ENCODE data around the gene AKT3. TPM values are rescaled to one million over a fixed set of nuclear protein-coding genes. Genes with fewer than 3 reads are reported as not detected.

Gene AKT3
- total RNA-seq, 1 experiment from 2014 or later = 35.8 TPM

DNA sequence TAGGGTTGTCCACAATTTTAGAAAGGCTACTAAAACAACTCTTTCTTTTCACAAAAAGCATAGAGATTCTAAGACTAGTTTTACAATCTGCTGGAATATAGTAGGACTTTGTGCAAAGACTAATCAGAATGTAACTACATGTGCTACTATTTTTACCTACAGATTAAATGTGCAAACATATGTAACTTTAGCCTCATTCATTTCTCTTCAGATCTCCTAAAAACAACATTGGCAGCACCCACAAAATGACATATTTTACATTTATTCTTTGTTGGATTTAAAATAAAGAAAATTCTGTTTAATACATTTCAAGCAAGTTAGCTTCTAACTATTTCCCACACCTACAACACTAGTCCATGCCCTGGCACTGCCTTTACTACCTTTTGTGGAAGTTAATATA is 292.2 kb downstream of the AKT3 start:
- no peak for DNase-seq (ENCODE audit: low read depth)

DNA sequence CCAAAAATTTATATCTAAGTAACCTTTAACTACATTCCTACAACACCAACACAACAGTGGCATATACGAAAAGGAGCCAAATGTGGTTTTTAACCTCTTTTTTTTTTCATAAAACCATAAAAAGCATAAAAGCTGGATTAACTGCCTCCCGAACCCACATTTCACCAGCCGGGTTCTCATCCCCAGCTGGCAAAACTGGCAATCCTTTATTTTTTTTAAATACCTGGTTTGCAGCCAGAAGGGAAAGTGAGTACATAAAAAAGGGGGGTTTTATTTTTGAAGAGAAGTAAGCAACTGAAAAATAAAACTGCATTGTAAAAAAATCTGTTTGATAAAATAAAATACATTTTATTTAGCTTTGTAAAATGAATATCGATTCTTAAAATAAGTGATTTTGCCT is 295.4 kb downstream of the AKT3 start:
- DNase-seq (ENCODE audit: low read depth) = no peak

DNA sequence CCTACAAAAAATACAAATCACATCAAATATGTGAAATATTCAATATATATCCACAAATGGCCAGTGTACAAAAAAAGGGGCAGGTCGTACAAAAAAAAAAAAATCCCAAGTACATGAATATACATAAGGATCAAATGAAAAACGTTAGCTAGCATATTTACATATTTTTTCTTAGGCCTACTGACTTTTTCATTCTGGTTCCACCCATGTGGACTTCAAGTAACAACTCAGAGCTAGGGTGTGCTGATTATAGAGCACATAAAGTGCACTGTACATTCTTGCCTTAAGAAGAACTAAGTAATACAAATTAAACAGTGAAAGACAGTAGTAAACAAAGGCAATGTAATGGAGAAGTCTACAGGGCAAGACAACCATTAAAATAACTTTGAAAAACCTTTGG is 297.0 kb downstream of the AKT3 start:
- no peak for DNase-seq (ENCODE audit: low read depth)

DNA sequence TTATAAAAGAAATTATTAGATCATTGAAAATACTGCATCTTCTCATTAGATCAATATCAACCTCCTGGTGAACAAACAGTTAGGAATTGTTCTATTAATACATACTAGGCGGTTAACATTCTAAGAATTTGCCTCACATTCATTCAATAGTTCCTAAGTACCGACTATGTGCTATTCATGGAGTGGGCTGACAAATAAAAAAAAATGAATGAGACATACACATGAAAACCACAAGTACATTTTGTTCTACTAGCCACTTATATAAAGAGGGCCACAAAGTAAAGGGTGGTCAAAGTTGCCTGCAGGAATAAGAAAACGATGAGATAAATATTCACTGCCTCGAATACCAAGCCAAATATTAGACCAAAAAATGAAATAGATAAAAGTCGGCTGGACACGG is 299.8 kb downstream of the AKT3 start:
- DNase-seq (ENCODE audit: low read depth) = no peak

DNA sequence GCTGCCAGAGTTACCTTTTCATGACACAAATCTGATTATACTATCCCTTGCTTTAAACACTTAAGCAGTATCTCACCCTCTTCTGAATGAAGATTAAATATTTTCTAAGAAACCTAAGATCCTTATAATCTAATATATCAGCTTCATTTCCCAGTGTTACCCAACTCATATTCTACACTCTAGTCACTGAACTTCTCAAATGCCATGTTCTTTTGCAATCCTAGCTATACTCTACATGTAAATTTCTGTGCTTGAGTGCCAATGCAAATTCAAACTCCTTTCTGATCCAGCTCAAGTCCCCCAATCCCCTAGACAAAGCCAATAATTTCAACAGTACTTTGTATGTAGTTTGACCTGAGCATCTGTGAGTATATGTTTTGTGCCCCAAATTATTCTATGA is 300.3 kb downstream of the AKT3 start:
- no peak for DNase-seq (ENCODE audit: low read depth)

DNA sequence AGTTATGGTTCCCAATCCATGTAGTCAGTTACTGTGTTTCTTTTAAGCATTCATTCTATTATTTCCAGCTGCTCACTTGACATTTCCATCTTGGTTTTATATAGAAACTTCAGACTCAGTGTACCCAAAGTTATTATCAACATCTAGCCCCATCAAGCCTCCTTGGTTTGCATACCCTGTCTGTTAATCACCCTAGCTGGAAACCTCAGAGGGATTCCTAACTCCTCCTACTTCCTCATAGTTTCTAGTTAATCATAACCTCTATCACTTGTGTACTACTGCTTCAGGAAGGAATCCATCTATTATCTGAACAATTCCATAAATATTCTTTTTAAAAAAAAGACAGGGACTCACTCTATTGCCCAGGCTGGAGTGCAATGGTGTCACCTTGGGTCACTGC is 300.9 kb downstream of the AKT3 start:
- DNase-seq (ENCODE audit: low read depth) = peak; percentile 81

DNA sequence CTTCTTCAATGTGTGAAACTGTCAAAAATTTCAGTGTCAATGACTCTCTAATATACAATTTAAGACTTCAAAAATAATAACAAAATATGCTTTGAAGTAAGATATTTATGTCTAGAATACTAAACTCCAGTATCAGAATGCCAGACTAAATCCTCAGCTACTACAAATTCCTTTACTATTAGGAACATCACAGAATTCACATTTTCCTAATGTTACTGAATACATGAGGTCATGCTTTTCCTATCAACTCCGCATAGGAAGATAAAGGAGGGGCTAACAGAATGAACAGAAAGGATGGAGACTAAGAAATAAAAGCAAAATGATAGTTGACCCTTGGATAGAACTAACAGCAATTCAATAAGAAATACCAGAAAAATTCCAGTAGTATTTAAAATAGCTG is 301.5 kb downstream of the AKT3 start:
- no peak for DNase-seq (ENCODE audit: low read depth)

DNA sequence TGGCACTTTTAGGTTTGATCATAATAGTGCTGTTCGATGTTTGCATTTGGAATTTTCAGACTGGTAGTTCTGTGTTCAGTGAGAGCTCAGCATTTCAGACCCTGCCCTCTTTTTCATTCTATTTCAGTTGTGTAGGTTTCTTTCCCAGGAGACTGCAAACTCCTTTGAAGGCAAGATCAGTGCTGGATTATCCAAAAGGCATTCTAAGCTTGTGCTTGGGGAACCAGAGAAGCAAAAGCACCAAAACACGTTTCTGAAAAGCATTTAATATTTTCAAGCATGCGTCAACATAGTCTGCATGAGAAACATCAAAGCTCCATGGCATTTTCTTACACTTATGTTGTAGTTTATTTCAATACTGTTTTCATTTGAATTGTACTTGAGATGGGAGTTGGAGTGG is 302.2 kb downstream of the AKT3 start:
- no peak for DNase-seq (ENCODE audit: low read depth)

DNA sequence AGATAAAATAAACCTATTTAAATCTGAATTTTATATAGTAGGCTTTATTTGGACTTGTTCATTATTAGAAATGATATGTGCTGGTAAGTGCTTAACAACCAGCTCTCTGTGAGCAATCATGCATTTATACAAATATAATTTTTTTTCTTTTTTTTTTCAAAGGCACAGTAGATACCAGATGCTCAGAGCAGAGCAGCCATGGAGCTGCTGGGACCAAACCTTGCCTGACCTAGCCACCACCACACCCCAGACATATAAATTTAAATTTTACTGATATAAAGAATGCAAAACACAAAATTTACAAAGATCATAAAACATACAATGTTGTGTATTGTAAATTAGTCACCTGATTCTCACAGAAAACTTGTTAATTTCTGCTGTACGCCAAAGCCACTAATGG is 303.6 kb downstream of the AKT3 start:
- DNase-seq (ENCODE audit: low read depth) = no peak

DNA sequence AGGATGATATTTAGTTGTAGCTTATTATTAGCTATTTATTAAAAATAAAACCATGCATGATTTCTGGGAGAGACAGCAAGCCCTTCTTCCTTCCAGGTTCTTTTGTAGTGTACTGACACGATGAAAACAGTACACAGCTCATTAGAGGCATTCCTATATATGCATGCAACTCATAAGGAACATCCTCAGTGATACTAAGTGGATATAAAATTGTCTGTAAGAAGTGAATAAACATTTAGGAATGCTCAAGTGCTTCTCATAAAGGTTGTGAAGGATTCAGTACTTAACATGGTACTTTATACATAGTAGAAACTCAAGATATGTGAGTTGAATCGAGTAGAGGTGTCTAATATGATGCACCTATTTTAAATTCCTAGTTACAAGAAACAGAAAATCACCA is 306.5 kb downstream of the AKT3 start:
- DNase-seq (ENCODE audit: low read depth) = no peak

DNA sequence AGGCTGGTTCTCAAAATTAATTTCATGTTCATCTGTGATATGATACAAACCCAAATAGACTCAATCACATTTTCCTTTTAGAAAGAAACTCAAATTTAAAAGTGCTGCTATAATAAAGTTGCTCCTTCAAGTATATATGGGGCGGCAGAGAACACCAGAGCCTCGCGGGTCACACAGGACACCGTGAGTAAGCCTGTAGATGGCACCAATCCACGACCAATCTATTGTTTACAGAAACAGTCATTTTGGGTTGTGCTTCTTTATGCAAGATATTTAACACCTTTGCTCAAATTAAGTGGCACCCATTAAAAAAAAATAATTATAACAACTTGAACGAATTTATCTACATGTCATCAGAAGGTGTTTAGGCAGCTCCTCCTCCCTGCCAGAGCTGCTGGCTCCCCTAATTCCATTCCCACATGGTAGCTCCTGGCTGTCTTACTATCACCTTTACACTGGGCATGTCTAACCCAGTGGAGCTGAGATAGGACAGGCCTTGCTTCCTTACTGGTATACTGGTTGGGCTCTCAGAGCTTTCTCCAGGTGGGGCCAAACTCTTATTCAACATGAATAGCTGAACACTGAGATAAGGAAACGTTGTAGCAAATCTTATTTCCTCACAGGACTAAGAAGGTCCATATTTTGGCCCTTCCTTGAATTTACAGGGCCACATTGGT is 307.2 kb downstream of the AKT3 start:
- DNase-seq (ENCODE audit: low read depth) = no peak

DNA sequence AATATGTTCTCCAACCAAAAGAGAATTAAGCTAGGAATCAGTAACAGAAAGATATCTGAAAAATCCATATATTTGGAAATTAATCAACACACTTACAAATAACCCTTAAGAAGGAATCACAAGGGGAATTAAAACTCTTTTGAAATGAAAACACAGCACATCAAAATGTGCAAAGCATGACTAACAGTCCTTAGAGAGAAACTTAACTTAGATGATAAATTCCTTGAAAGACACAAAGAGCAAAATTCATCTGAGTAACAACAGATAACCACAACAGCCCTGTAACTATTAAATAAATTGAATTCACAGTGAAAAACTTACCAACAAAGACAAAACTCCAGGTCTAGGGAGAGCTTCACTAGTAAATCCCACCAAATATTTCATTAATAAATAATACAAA is 310.4 kb downstream of the AKT3 start:
- DNase-seq (ENCODE audit: low read depth) = no peak

DNA sequence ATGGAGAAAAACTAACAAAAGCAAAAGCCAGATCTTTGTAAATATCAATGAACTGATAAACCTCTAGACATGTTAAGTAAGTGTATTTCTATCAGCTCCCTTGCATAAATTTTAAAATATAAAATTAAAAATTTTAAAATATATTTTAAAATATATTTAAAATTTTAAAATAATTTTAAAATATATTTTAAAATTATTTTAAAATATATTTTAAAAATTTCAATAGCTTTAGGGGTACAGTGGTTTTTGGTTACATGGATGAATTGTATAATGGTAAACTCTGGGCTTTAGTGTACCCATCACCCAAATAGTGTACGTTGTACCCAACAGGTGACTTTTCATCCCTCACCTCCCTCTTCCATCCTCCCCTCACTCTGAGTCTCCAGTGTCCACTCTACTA is 315.0 kb downstream of the AKT3 start:
- no peak for DNase-seq (ENCODE audit: low read depth)

DNA sequence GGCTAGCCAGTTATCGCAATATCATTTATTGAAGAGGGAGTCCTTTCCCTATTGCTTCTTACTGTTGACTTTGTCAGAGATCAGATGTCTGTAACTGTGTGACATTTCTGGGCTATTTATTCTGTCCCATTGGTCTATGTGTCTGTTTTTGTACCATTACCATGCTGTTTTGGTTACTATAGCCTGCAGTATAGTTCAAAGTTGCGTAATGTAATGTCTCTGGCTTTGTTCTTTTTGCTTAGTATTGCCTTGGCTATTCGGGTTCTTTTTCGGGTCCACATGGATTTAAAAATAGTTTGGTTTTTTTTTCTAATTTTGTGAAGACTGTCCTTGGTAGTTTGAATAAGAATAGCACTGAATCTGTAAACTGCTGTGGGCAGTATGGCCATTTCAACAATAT is 320.5 kb downstream of the AKT3 start:
- no peak for DNase-seq (ENCODE audit: low read depth)

DNA sequence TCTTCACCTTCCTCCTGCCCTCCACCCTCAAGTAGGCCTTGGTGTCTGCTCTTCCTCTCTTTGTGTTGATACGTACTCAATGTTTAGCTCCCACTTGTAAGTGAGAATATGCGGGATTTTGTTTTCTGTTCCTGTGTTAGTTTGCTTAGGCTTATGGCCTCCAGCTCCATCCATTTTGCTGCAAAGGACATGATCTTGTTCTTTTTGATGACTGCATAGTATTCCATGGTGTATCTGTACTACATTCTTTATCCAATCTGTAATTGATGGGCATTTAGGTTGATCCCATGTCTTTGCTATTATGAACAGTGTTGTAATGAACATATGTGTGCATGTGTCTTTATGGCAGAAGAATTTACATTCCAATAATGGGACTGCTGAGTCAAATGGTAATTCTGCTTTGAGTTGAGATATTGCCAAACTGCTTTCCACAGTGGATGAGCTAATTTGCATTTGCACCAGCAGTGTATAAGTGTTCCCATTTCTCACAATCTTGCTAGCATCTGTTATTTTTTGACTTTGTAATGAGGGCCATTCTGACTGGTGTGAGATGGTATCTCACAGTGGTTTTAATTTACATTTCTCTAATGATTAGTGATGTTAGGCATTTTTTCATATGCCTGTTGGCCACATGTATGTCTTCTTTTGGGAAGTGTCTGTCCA is 321.5 kb downstream of the AKT3 start:
- DNase-seq (ENCODE audit: low read depth) = no peak

DNA sequence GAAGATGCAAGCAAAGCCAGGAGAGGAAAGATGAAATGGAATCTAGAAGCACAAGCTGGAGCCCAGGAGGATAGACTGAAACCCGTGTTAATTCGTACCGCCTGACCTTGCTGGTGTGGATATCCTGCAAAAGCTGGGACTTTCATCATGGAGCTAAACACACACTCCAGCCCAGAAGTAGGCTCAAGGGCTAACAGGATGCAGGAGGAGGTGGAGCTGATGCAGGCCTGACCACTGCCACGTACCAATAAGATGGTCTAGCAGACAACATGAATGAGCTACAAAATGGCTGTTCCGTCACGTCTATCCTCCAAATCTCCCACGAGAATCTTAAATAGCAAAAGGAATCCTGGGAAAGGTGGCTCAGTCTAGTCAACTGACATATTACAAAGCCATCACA is 323.9 kb downstream of the AKT3 start:
- no peak for DNase-seq (ENCODE audit: low read depth)

DNA sequence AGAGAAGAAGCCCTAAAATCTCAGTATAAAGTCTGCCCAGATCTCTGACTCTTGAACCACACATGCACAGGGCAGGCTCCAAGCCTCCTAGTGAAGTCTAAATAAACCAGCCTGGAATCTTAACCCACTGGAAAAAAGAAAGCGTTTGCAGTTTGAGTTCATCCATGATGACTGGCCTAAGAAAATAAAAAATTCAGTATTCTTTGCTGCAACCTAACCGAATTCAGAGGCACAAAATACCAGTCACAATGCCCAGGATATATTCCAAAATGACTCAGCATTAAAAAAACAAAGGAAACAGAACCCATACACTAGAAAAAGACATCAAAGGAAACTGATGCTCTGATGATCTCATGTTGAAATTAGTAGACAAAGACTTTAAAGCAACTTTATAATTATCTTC is 325.0 kb downstream of the AKT3 start:
- peak; percentile 86 for DNase-seq (ENCODE audit: low read depth)

DNA sequence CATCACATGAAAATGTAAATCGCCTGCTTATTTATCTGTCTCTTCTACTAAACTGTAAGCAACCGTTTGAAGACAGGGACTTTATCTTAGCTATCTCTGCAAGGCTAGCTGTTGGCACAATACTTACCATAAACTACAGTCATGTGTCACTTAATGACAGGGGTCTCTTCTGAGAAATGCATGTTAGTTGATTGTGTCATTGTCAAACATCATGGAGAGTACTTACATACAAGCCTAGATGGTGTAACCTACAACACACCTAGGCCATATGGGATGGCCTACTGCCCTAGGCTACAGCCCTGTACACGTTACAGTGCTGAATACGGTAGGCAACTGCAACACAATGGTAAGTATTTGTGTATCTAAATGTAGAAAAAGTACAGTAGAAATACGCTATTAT is 326.3 kb downstream of the AKT3 start:
- no peak for DNase-seq (ENCODE audit: low read depth)

DNA sequence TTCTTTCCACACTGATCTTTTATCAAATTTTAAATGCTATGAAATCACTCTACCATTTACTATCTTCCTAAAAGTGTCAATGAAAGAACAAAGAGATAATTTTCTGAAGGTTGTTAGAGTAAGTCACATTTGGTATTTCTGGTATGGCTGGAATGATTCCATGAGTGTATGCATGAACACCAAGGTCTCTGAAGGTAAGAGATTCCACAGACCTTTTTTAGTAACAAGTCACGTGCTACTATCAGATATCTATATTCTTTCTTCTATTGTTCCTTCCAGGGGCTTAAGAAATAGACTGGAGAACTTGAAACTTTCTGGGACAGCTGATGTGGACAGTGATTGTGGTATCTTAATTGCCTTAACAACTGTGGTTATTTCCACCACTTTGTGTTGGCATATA is 329.2 kb downstream of the AKT3 start:
- DNase-seq (ENCODE audit: low read depth) = no peak

DNA sequence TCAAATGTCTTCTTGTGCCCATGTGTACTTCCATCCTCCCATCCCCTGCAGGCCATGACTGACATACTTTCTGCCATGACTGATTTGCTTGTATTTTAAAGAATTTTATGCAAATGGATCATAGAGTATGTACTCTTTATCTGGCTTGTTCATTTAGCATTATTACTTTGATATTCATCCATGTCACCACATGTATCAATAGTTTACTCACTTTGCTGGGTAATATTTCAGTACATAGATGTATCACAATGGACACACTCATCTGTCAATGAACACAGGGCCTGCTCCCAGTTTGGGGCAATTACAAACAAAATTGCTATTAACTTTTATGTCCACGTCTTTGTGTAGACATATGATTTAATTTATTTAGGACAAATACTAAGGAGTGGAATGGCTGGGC is 335.1 kb downstream of the AKT3 start:
- no peak for DNase-seq (ENCODE audit: low read depth)

DNA sequence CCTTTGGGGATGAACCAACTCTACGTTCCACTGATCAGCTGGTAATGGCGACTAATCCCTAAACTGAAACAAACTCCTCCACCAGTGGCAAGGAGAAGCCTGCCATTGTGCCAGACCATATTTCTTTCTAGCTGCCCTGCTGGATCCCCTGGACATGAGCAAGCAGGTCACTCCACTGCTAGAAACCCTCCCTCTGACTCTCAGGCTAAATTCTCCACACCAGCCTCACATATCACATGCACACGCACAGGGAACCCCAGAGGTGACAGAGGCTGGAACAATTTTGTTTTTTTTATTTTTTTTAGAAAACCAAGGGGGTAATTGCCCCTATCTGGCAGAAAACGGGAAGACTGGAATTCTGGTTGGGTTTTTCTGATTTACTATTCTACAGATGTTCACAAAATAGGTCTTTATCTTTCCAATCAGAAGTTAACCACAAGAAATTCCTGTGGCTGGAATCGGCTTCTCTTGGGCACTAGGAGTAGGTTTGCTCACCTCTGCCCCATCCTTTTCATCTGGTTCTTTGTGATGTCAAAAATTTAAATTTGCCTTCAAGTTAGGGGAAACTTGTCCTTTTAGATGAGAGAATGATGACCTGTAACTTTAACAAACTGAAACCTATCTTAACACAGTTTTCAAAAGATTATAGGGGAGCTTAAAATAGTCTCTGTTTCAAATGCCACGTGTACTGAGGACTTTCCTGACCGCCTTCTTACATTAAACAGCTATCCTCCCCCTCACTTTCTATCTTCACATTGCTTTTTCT is 336.1 kb downstream of the AKT3 start:
- peak; percentile 91 for DNase-seq (ENCODE audit: low read depth)

DNA sequence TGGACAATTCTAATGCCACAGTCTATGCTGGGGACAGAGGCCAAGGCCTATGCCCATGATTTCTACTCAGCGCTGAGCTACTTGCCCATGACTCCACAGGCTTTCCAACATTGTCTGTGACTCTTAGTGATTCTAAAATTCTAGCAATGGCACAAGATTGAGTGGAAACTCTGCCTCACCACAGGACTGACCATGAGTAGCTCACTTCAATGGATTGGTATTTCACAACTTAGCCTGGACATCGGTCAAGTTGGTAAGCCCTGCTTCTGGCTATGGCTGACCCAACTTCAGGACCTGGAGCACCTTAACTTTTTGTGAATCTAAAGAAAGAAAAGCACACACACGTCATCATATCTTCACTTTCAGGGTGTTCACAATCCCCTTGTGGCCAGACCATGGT is 339.1 kb downstream of the AKT3 start:
- no peak for DNase-seq (ENCODE audit: low read depth)

DNA sequence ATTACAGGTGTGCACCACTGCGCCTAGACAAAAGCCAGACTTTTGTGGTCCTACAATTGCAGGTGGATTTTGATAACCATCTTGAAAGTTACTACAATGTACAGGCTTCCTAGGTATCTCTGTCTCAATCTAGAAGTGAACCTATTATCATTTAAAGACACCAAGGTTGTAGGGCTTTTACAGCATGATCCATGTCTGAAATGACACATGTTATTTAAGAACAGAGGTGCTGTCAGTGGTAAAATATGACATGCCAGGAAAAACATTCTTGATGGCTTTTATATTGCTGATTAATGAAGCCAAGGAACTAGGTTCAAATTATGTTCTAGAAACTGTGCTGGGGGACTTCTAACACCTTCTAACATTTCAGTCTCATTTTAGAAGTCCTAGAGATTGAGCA is 341.1 kb downstream of the AKT3 start:
- DNase-seq (ENCODE audit: low read depth) = no peak
